LNCaP clone FGC (cell line): ENCODE results near the gene MAP3K14.

ENCODE experiments used
- DNase-seq: peaks from one replicate; pipeline ENCODE4 v3.0.0-alpha.2; 2011; ENCODE audit warnings: low read depth
- H3K4me3 ChIP-seq: 2 replicates; pipeline ENCODE4 v1.5.1; 2011; ENCODE audit warnings: mild to moderate bottlenecking, low read depth, low read length, control low read depth
- CTCF ChIP-seq: IDR thresholded peaks from 2 replicates; pipeline ENCODE4 v1.5.1; 2012; ENCODE audit warnings: mild to moderate bottlenecking; ENCODE audit not compliant: control insufficient read depth, insufficient read depth; ENCODE audit errors: extremely low read depth

MAP3K14 gene

DNA sequence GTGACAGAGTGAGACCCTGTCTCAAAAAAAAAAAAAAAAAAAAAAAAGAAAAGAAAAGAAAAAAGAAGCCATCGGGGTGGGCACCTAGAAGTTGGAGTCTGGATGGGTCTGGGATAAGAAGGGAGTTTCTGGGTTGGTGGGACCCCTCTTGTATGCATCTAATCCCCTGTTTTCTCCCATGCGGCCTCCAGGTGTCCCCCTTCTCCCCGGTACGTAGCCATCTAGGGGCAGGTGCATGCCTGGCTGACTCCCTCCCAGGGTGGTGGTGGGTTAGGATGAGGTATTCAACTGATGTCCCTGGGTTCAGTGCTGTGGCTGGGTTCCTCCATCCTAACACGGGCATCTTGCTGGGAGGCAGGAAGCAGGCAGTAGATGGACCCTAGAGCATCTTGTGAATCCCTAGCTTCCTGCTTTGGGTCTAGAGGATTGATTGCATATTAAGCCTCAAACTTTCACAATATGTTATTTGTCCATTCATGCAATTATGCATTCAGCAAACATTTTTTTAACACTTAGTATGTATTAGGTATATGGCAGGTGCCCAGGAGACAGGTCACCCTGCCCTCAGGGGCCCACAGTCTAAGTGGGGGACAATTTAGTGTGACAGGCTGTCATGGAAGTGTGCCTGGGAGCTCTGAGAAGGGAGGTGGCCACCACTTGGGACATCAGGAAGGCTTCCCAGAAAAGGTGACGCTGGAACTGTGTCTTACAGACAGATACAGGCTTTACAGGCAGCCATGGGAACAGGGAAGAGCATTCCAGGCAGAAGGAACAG is 82.0 kb downstream of the MAP3K14 start:
- TF ChIP-seq CTCF = no peak
- H3K4me3 ChIP-seq = no peak overlapping the region
- DNase-seq = no peak

GRCh38 chr17:45233423-45233924 is 83.3 kb downstream of the MAP3K14 start:
- no peak for DNase-seq
- no peak overlapping the region for H3K4me3 ChIP-seq
- TF ChIP-seq CTCF = no peak

GRCh38 chr17:45232514-45233422 is 84.1 kb downstream of the MAP3K14 start:
- no peak for DNase-seq
- H3K4me3 ChIP-seq = no peak overlapping the region
- no peak for TF ChIP-seq CTCF

DNA sequence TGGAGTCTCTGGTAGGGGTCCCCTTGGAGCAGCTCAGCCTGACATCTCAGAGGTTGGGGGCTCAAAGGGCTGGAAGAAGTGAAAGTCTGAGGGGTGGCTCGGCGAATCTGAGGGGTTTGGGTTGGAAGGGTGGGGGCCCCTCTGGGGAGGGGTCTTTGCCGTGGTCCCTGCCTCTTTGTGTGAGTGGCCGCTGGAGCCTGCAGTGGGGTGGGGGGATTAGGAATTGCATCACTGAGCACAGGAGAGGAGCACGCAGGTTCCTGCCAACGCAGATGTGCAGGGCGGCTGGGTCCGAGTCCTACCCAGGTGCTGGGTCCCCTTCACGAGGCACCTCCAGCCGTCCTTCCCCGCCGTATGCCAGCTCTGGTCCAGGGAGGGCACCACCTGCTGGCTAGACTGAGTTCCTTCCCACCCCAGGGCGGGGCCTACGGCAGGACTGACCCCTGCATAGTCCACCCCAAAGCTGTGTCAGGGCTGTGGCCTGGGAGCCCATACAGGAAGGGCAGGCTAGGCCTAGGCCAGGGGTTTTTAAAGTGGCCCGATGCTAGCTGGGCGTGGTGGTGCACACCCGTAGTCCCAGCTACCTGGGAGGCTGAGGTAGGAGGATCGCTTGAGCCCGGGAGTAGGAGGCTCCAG is 85.2 kb downstream of the MAP3K14 start:
- DNase-seq = no peak
- TF ChIP-seq CTCF = peak; percentile 27; the same call in 1 of the 2 replicates
- no peak overlapping the region for H3K4me3 ChIP-seq

DNA sequence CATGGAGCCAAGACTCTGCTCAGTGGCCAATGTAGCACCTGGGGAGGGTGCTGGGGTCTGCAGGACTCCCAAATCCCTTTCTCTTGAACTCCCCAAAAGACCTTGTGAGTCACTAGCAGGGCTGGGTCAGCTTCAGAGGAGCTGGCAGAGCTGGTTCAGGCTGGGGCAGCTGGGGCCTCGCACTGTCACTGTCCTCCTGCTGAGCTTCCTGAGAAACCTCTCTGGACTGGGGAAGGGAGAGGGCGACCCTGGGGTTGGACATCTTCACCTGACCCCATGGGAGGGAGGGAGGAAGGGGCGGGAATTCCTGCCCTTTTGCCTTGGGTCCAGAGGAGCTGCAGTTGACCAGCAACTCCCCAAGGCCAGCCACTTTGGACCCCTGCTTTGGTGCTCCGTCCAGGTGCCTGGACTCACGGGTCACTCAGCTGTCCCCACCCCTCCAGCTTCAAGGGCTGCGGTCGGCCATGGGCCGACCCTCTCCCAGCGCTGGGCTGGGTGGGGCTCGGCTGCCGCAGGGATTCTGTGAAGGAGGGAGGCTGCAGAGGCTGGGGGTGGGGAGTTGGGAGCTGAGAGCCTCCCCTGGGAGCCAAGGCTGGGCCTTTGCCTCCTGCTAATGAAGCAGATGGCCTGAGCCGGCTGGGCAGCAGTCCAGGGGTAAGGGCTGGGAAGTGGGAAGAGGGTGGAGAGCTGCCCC is 85.9 kb downstream of the MAP3K14 start:
- no peak overlapping the region for H3K4me3 ChIP-seq
- no peak for DNase-seq
- no peak for TF ChIP-seq CTCF

DNA sequence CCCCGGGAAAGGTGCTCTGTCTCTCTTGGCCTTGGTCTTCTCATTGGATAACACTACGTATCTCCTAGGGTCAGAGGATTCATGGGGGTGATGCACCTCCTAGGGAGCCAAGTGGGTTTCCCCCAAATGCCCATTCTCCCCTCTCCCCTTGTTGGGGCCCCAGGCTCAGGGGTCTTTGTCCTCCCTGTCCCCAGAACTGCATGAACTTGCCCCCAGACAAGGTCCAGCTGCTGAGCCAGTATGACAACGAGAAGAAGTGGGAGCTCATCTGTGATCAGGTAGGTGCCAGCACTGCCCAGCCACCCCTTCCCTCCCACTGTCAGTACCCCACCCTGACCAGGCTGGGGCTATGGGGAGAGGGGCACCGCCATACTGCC is 86.4 kb downstream of the MAP3K14 start:
- DNase-seq = no peak
- TF ChIP-seq CTCF = no peak

More for the DNA sequence above, 86.4 kb downstream of the MAP3K14 start:
- H3K4me3 ChIP-seq = no peak overlapping the region
